IPS-18a (cell line): Measurements from ENCODE around the gene TNFRSF4.

Experiments used
- H3K27ac ChIP-seq: one replicate; pipeline ENCODE4 v1.5.1; 2013; ENCODE audit warnings: low read length
- H3K27me3 ChIP-seq: one replicate; pipeline ENCODE4 v1.6.1; 2013; ENCODE audit warnings: mild to moderate bottlenecking, low read length; ENCODE audit not compliant: control insufficient read depth, insufficient read depth
- H3K36me3 ChIP-seq: one replicate; pipeline ENCODE4 v1.6.1; 2013; ENCODE audit warnings: low read depth, low read length; ENCODE audit not compliant: control insufficient read depth
- H3K4me1 ChIP-seq: one replicate; pipeline ENCODE4 v1.6.1; 2013; ENCODE audit warnings: low read depth, low read length; ENCODE audit not compliant: control insufficient read depth
- H3K4me3 ChIP-seq: one replicate; pipeline ENCODE4 v1.5.1; 2013; ENCODE audit warnings: low read length
- H3K9ac ChIP-seq: one replicate; pipeline ENCODE4 v1.6.1; 2013; ENCODE audit warnings: mild to moderate bottlenecking, low read length, moderate library complexity
- H3K9me3 ChIP-seq: one replicate; pipeline ENCODE4 v1.6.1; 2013; ENCODE audit warnings: low read depth, low read length; ENCODE audit not compliant: control insufficient read depth

Gene TNFRSF4

DNA sequence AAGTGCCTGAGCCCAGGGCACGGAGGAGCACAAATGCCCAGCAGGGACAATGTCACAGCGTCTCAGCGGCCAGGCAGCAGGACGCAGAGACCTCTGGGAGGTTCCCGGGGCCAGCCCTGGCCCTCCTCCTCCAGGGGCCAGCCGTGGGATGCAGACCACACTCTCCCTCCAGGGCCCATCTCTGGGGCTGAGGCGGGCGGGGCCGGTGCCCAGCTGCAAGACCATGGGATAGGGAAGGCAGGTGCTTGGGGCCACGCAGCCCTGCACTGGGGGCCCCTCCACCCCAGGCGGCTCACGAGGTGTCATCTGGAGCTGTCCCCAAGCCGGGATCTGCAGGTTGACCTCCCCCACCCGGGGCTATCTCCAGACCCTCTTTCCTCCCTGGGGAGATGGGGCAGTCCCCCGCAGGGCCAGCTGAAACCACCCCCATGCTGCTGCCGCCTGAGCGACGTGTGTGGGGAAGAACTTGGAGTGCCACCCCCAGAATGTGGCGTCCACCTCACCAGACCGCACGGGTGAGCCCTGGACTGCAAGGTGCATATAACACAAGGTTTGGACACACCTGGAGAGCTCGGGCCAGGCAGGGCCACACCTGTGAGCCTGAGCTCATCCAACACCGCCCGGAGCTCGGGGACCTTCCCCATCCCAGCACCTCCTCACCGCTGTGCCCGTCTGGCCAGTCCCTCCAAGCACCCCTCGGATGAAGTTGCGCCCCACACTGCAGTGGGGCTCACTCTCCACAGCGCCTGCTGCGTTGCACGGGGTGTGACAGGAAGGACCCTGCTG, 44.3 kb downstream of the TNFRSF4 start:
- H3K9ac ChIP-seq, result no peak overlapping the region
- peaks cover 6% of the 10 kb centered on the region for H3K27me3 ChIP-seq
- no peak overlapping the region for H3K27ac ChIP-seq
- no peak overlapping the region for H3K4me3 ChIP-seq
- no peaks in the 10 kb centered on the region for H3K9me3 ChIP-seq
- H3K4me1 ChIP-seq, result peaks cover 14% of the 10 kb centered on the region
- no peaks in the 10 kb centered on the region for H3K36me3 ChIP-seq

DNA sequence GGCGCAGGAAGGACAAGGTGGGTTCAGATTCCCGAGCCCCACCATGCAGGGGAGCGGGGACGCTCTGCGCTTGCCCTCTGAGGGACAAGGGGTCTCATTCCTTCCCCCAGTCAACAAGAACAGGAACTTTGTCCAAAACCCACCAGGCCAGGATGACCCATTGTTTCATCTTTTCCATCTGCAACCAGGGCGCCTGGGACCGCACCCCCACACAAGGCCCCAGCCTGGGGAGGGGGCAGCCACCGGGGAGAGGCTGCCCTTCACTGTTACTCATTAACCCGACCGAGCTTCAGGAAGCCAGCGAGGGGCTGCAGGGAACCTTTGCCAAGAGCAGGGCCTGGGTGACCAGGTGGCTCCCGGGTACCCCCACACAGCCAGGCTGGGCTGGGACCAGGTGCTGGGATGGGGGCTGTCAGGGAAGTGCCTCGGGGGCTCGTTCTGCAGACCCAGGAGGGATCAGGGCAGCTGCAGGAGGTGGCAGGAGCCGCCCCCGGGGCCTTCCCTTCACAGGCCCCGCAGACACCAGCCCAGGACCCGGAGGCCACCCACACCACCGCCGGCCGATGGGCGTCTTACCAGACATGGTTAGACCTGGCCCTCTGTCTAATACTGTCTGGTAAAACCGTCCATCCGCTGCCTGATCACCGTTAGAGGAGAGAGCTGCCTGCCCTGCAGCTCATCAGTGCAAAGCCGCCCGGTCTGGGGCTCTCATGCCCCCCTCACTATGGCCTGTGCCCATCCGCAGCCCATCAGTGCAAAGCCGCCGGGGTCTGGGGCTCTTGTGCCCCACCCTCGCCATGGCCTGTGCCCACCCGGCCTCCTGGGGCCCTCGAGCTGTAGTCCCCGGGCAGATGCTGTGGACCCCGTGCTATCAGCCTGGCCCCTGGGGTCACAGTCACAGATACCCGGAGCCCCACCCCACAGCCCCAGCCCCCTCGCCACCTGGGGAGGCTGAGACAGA, 45.2 kb downstream of the TNFRSF4 start:
- no peaks in the 10 kb centered on the region for H3K36me3 ChIP-seq
- peaks cover 3% of the 10 kb centered on the region for H3K27me3 ChIP-seq
- H3K4me1 ChIP-seq, result peaks cover 20% of the 10 kb centered on the region
- H3K9me3 ChIP-seq, result no peaks in the 10 kb centered on the region
- no peak overlapping the region for H3K4me3 ChIP-seq
- H3K9ac ChIP-seq, result no peak overlapping the region
- H3K27ac ChIP-seq, result no peak overlapping the region

DNA sequence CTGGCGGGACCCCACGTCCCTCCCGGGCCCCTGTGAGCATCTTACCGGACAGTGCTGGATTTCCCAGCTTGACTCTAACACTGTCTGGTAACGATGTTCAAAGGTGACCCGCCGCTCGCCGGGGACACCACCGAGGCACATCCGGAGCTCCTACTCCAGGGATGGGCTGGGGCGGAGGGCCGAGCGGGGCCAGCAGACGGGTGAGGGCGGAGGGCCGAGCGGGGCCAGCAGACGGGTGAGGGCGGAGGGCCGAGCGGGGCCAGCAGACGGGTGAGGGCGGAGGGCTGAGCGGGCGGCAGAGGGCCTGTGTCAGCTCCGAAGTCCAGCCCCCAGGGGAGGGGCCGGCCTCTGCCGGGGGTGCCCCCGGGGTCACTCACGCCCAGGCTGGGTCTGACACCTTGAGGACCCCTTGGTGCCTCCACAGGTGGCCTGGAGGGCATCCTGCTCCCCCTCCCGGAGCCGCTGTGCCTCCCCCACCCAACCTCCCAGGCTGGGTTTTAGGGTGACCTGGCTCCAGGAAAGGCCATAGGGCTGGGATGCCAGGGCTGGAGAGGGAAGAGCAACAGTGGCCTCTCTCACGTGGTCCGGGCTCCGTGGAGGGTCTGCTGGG, 46.0 kb downstream of the TNFRSF4 start:
- Histone ChIP-seq H3K4me3 (no peak overlapping the region), H3K4me1 (peaks cover 16% of the 10 kb centered on the region), H3K9ac (no peak overlapping the region), H3K27me3 (peaks cover 3% of the 10 kb centered on the region), H3K36me3 (no peaks in the 10 kb centered on the region), H3K27ac (no peak overlapping the region), H3K9me3 (no peaks in the 10 kb centered on the region)

DNA sequence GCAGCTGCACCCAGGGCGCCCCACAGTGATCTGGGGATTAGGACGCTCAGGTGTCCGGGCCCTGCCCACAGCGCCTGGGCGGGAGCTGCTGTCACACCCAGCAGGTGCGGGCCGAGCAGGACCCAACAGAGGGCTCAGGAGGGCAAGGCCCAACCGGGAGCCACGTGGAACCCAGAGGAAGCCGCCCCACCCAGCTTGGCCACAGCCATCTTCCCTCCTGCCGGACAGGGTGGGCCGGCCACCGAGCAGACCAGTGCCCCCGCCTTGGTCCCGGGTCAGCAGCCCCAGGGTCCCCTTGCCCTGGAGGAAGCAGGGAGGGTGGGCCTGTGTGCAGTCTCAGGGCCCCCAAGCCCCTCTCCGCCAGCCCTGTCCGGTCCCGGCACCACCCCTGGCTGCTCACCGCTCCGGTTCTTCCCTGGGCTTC, 46.5 kb downstream of the TNFRSF4 start:
- peaks cover 16% of the 10 kb centered on the region for H3K4me1 ChIP-seq
- H3K9me3 ChIP-seq, result no peaks in the 10 kb centered on the region
- no peak overlapping the region for H3K9ac ChIP-seq
- H3K27ac ChIP-seq, result no peak overlapping the region
- peaks cover 3% of the 10 kb centered on the region for H3K27me3 ChIP-seq
- no peaks in the 10 kb centered on the region for H3K36me3 ChIP-seq
- no peak overlapping the region for H3K4me3 ChIP-seq

DNA sequence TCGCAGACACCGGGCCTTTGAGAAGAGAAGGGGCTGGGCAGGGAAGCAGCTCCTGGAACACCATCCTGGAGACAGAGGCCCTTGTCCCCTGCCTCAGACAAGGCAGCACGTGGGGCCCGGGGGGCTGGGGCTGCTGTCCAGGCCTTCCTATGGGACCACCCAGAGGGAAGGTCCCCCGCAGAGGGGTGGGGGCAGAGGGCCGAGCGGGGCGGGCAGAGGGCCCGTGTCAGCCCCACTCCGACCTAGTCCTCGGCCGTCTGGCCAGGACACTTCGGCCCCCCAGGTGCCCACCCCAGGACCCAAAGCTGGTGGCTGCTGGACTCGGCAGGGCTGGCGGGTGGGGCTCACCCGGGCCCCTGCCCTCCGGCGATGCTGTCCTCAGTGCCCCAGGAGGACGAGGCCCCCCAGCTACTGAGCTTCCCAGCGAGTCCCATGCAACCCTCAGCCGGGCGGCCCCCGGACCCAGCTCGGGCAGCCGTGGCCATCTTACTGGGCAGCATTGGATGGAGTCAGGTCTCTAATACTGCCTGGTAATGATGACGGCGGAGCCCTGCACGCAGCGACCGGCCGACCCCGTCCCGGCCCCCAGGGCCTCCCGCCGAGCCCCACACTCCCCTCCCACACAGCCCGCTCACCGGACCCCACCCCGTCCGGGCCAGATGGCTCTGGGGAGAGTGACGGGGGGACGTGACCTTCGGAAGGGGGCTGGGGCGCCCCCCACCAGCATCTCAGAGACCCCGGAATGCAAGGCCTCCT, 47.1 kb downstream of the TNFRSF4 start:
- Histone ChIP-seq H3K36me3 (no peaks in the 10 kb centered on the region), H3K4me1 (peaks cover 22% of the 10 kb centered on the region), H3K9ac (no peak overlapping the region), H3K9me3 (no peaks in the 10 kb centered on the region), H3K4me3 (no peak overlapping the region), H3K27ac (no peak overlapping the region), H3K27me3 (peaks cover 3% of the 10 kb centered on the region)

DNA sequence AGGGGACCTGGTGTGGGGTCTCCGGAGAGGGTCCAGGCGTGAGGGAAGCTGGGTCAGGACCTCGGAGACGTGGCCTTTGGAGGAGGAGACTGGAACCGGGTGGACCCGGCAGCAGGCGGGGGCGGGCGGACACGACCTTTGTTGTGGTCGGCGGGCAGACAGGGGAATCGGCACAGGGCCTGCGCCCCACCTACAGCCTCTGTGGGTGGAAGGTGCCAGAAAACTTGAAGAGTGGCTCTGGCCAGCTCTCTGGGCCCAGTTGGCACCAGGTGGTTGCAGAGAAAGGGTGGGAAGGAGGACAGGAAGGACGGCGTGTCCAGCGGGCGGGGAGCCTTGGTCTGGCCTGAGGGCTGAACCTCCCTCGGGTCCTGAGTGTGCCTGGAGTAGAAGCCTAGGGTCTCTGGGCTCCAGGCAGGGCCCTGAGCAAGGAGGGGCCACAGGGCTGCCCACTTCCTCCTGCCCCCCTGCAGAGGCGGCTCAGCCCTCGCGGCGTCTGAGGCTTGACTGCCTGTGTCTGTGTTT, 48.0 kb downstream of the TNFRSF4 start:
- H3K27me3 ChIP-seq, result peaks cover 3% of the 10 kb centered on the region
- no peaks in the 10 kb centered on the region for H3K36me3 ChIP-seq
- H3K4me3 ChIP-seq, result no peak overlapping the region
- H3K4me1 ChIP-seq, result peaks cover 23% of the 10 kb centered on the region
- H3K27ac ChIP-seq, result no peak overlapping the region
- H3K9me3 ChIP-seq, result no peaks in the 10 kb centered on the region
- H3K9ac ChIP-seq, result no peak overlapping the region

DNA sequence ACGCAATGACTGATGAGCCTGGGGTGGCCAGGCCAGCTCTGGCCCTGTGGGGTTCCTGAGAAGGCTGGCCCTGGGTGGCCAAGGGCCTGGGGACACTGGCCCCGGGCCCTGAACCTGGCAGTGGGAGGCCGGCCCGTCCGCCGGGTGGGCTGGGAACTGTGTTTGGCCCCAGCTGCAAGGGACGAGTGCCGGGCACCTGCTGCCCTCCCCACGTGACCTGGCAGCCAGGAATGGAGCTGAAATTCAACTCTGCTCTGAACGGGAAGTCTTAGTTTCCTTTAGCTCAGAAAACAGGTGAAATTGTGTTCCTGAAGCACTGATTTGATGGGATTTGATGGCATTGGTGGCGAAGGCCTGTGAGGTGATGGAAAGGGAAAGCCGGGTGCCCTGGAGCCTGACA, 48.5 kb downstream of the TNFRSF4 start:
- Histone ChIP-seq H3K9ac (no peak overlapping the region), H3K9me3 (no peaks in the 10 kb centered on the region), H3K4me1 (peaks cover 23% of the 10 kb centered on the region), H3K36me3 (no peaks in the 10 kb centered on the region), H3K27me3 (peaks cover 3% of the 10 kb centered on the region), H3K4me3 (no peak overlapping the region), H3K27ac (no peak overlapping the region)

DNA sequence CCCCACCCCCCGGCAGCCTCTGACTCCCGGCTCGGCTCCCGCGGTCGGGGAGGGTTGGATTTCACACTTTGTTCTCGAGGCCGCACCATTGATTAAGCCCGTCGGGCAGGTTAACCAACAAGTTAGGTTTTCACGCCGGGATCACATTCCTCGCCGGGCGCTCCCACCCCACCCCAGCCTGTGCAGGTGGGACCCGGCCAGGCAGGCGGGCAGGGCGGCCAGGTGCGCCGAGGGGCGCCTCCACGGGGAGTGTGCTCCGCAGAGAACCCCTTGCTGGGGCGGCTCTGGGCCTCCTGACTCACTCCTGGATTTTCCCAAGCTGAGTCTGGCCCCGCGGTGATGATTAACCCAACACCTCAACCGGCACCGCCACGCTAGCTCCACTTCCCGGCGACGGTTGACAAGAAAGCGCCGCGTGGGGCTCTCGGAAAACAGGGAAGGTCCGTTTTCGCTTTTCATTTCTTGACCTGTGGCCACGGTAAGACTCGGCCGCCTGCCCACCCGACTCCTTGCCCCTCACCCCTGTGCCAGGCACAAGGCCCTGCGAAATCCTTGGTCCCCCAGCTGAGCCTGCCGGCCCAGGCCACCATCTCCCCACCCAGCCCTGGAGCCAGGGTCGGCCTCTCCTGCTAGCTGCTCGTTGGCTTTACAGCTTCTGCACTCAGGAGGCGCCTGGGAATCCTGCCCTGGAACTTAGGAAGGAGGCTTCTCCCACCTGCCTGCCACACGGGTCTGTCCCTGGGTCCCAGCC, 49.1 kb downstream of the TNFRSF4 start:
- Histone ChIP-seq H3K27ac (no peak overlapping the region), H3K9ac (no peak overlapping the region), H3K4me3 (no peak overlapping the region), H3K9me3 (no peaks in the 10 kb centered on the region), H3K4me1 (peaks cover 20% of the 10 kb centered on the region), H3K36me3 (no peaks in the 10 kb centered on the region), H3K27me3 (peaks cover 3% of the 10 kb centered on the region)

DNA sequence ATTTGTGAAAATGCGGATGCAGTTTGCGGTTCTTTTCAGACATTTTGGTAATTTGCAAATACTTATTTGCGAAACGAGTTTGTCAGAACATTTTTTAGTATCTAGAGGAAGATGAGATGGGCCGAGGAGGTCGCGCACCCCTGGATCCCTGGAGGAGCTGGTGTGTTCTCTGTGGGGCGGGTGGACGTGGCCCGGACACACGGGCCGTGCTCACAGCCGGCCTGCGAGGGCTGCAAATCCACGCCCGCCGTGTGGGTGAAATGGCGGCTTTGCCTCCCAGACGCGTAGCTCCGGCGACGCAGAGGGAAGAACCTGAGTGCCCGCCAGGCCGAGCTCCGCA, 49.6 kb downstream of the TNFRSF4 start:
- H3K36me3 ChIP-seq, result no peaks in the 10 kb centered on the region
- H3K27me3 ChIP-seq, result peaks cover 3% of the 10 kb centered on the region
- no peaks in the 10 kb centered on the region for H3K9me3 ChIP-seq
- H3K4me1 ChIP-seq, result peaks cover 18% of the 10 kb centered on the region
- H3K9ac ChIP-seq, result peak overlapping the region; percentile 5
- H3K4me3 ChIP-seq, result no peak overlapping the region
- no peak overlapping the region for H3K27ac ChIP-seq

DNA sequence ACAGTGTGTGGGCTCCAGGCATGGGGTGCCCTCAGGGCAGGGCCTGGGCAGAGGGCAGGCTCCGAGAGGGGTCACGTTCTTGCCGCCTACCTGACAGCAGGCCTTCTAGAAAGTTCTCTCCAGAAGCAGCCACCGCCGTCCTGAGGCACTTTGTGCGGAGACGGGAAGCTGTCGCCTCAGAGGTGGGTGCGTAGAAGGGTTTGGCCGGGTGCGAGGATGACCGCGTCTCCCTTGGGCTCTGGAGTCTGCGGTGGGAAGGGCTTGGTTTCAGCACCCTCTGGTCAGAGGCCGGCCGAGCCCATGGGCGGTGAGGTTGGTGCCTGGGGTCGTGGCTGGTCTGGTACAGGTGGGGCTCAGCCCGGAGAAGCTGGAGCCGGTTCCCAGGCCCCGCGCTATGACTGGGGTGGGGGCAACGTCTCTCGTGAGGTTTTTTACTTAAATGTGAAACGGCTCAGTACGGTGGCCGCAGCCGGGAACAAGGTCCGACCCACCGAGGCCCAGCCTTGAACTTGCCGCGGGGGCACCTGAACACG, 50.3 kb downstream of the TNFRSF4 start:
- Histone ChIP-seq H3K36me3 (no peaks in the 10 kb centered on the region), H3K4me1 (peaks cover 18% of the 10 kb centered on the region), H3K4me3 (no peak overlapping the region), H3K9ac (no peak overlapping the region), H3K27me3 (peaks cover 3% of the 10 kb centered on the region), H3K27ac (no peak overlapping the region), H3K9me3 (no peaks in the 10 kb centered on the region)
